ENCODE data around the gene MISP3.
"Not testable (repeated sequence)": the region's sequence is repeated elsewhere in the genome, so short reads cannot be mapped to it uniquely, and the experiment has no call there.

GRCh38 chr19:14035159-14035558, 37.4 kb upstream of the MISP3 start:
- peak; percentile 4; the same call in 1 of the 2 replicates for TF ChIP-seq CTCF (IDR thresholded peaks at IDR 0.05; ENCODE audit: low read depth, low read length)
- TF ChIP-seq EZH2phosphoT487 (IDR thresholded peaks at IDR 0.05; ENCODE audit: low read depth) = not testable (repeated sequence)

Data from OCI-LY3 (cell line).